Measurements from ENCODE around the gene SERPINA3.

The SERPINA3 gene

GRCh38 chr14:94623422-94623809, 11.2 kb downstream of the SERPINA3 start:
- Histone ChIP-seq H3K4me3 (ENCODE audit: low read length) (no peak overlapping the region), H3K4me2 (ENCODE audit: low read length) (no peak overlapping the region), H3F3A (ENCODE audit: control insufficient read depth, insufficient read depth) (no peaks in the 10 kb centered on the region), H3K9me3 (ENCODE audit: control insufficient read depth, insufficient read depth, low read length) (peaks cover 7% of the 10 kb centered on the region), H4K20me1 (ENCODE audit: control insufficient read depth, insufficient read depth, low read depth, low read length) (no peaks in the 10 kb centered on the region), H3K79me2 (ENCODE audit: control insufficient read depth, low read length) (no peaks in the 10 kb centered on the region), H3K36me3 (ENCODE audit: control insufficient read depth, low read length) (no peaks in the 10 kb centered on the region), H3K27me3 (ENCODE audit: control insufficient read depth, low read length) (peaks cover 9% of the 10 kb centered on the region), H3K4me1 (ENCODE audit: control insufficient read depth, low read length) (no peaks in the 10 kb centered on the region), H3K27ac (ENCODE audit: low read depth, low read length) (no peak overlapping the region), H3K9me2 (replicated peaks; ENCODE audit: control insufficient read depth, low read length) (no peaks in the 10 kb centered on the region)
- no peak for TF ChIP-seq CTCF (IDR thresholded peaks at IDR 0.05; ENCODE audit: low read depth, low read length, poor library complexity, severe bottlenecking)
- no peak for TF ChIP-seq EZH2phosphoT487 (IDR thresholded peaks at IDR 0.05; ENCODE audit: borderline replicate concordance, low read length)

- H3K9me2 ChIP-seq (replicated peaks; ENCODE audit: control insufficient read depth, low read length), result no peaks in the 10 kb centered on the region
- H3K4me3 ChIP-seq (ENCODE audit: low read length), result no peak overlapping the region
- no peaks in the 10 kb centered on the region for H3K4me1 ChIP-seq (ENCODE audit: control insufficient read depth, low read length)
- no peaks in the 10 kb centered on the region for H3K79me2 ChIP-seq (ENCODE audit: control insufficient read depth, low read length)
- no peaks in the 10 kb centered on the region for H3F3A ChIP-seq (ENCODE audit: control insufficient read depth, insufficient read depth)
- no peak overlapping the region for H3K4me2 ChIP-seq (ENCODE audit: low read length)
- H3K36me3 ChIP-seq (ENCODE audit: control insufficient read depth, low read length), result no peaks in the 10 kb centered on the region
- H4K20me1 ChIP-seq (ENCODE audit: control insufficient read depth, insufficient read depth, low read depth, low read length), result no peaks in the 10 kb centered on the region
- H3K9me3 ChIP-seq (ENCODE audit: control insufficient read depth, insufficient read depth, low read length), result peaks cover 4% of the 10 kb centered on the region; the same call in 1 of the 2 replicates
- TF ChIP-seq EZH2phosphoT487 (IDR thresholded peaks at IDR 0.05; ENCODE audit: borderline replicate concordance, low read length) (no peak), CTCF (IDR thresholded peaks at IDR 0.05; ENCODE audit: low read depth, low read length, poor library complexity, severe bottlenecking) (no peak)
- no peak overlapping the region for H3K27ac ChIP-seq (ENCODE audit: low read depth, low read length)
- H3K27me3 ChIP-seq (ENCODE audit: control insufficient read depth, low read length), result peaks cover 10% of the 10 kb centered on the region
These were observed 11.8 kb downstream of the SERPINA3 start for GRCh38 chr14:94623856-94624499.

- H3F3A ChIP-seq (ENCODE audit: control insufficient read depth, insufficient read depth), result no peaks in the 10 kb centered on the region
- TF ChIP-seq EZH2phosphoT487 (IDR thresholded peaks at IDR 0.05; ENCODE audit: borderline replicate concordance, low read length) (no peak), CTCF (IDR thresholded peaks at IDR 0.05; ENCODE audit: low read depth, low read length, poor library complexity, severe bottlenecking) (no peak)
- H3K9me3 ChIP-seq (ENCODE audit: control insufficient read depth, insufficient read depth, low read length), result no peaks in the 10 kb centered on the region
- peaks cover 14% of the 10 kb centered on the region for H3K27me3 ChIP-seq (ENCODE audit: control insufficient read depth, low read length)
- no peak overlapping the region for H3K4me2 ChIP-seq (ENCODE audit: low read length)
- no peaks in the 10 kb centered on the region for H3K4me1 ChIP-seq (ENCODE audit: control insufficient read depth, low read length)
- no peaks in the 10 kb centered on the region for H3K36me3 ChIP-seq (ENCODE audit: control insufficient read depth, low read length)
- H3K9me2 ChIP-seq (replicated peaks; ENCODE audit: control insufficient read depth, low read length), result no peaks in the 10 kb centered on the region
- H3K79me2 ChIP-seq (ENCODE audit: control insufficient read depth, low read length), result no peaks in the 10 kb centered on the region
- no peak overlapping the region for H3K4me3 ChIP-seq (ENCODE audit: low read length)
- no peaks in the 10 kb centered on the region for H4K20me1 ChIP-seq (ENCODE audit: control insufficient read depth, insufficient read depth, low read depth, low read length)
- H3K27ac ChIP-seq (ENCODE audit: low read depth, low read length), result no peak overlapping the region
These were observed 12.6 kb downstream of the SERPINA3 start for GRCh38 chr14:94624537-94625352.

All from DOHH2 (cell line).